GM21367 (cell line): Measurements from ENCODE around the gene ALDOA.

Source experiments
- ATAC-seq: cut with Tn5 transposase; IDR thresholded peaks from one replicate; pipeline ENCODE4 v1.9.1; 2021; ENCODE audit not compliant: unreplicated experiment

Gene ALDOA

GRCh38 chr16:30088832-30089624, 23.5 kb downstream of the ALDOA start:
- ATAC-seq = no peak

- no peak for ATAC-seq
These were observed 25.2 kb downstream of the ALDOA start for GRCh38 chr16:30090610-30091331.

GRCh38 chr16:30091474-30092372, 26.2 kb downstream of the ALDOA start, which contains the start of gene TBX6:
TBX6 (minus strand) TSS chr16:30091924; CDS start chr16:30091193, 731 bp downstream.
- ATAC-seq = peak; percentile 62

- ATAC-seq = peak; percentile 30
These were observed 26.9 kb downstream of the ALDOA start for GRCh38 chr16:30092373-30093010.

- no peak for ATAC-seq
These were observed 29.1 kb downstream of the ALDOA start for GRCh38 chr16:30094541-30095165.

- ATAC-seq = no peak
These were observed 29.9 kb downstream of the ALDOA start for GRCh38 chr16:30095166-30096078.

GRCh38 chr16:30096105-30096861, 30.7 kb downstream of the ALDOA start, which contains the start of gene YPEL3:
YPEL3 (minus strand) TSS chr16:30096213; CDS start chr16:30095482, 731 bp downstream.
- ATAC-seq = peak; percentile 36

- no peak for ATAC-seq
These were observed 31.5 kb downstream of the ALDOA start for GRCh38 chr16:30096862-30097563.

- no peak for ATAC-seq
These were observed 38.5 kb downstream of the ALDOA start for GRCh38 chr16:30104090-30104489.

GRCh38 chr16:30104492-30104891, 38.9 kb downstream of the ALDOA start:
- ATAC-seq = no peak

GRCh38 chr16:30108059-30108850, 42.7 kb downstream of the ALDOA start:
- no peak for ATAC-seq

- ATAC-seq = no peak
These were observed 45.1 kb downstream of the ALDOA start for GRCh38 chr16:30110661-30111060.

GRCh38 chr16:30112197-30113030, 46.9 kb downstream of the ALDOA start:
- ATAC-seq = no peak

- ATAC-seq = no peak
These were observed 47.6 kb downstream of the ALDOA start, which contains the start of gene GDPD3 for GRCh38 chr16:30113031-30113710. GDPD3 (minus strand) TSS chr16:30113537; CDS start chr16:30113478, 59 bp downstream.

GRCh38 chr16:30113711-30114333, 48.3 kb downstream of the ALDOA start:
- no peak for ATAC-seq
